ENCODE measurements around the gene IFNL3.
A peak's percentile ranks its signal among the peaks of the same experiment; 100 is the strongest.
"Not testable (repeated sequence)": the region's sequence is repeated elsewhere in the genome, so short reads cannot be mapped to it uniquely, and the experiment has no call there.

IFNL3 gene

DNA sequence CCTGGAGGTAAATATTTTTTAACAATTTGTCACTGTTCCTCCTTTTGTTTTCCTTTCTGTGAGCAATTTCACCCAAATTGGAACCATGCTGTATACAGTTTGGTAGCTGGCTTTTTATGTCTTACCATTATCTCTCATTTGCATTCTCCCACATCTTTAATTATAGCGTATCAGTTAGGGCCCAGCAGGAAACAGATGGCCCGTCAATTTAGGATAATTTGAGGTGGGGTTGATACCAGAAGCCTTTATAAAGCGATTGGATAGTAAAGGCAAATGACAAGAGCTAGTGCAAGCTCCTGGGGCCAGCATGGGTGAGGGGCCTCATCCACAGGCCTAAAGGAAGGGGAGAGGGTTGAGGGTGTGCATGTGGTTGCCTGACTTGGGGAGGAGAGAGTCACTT lies 7.7 kb upstream of the IFNL3 start:
- no peak for DNase-seq

DNA sequence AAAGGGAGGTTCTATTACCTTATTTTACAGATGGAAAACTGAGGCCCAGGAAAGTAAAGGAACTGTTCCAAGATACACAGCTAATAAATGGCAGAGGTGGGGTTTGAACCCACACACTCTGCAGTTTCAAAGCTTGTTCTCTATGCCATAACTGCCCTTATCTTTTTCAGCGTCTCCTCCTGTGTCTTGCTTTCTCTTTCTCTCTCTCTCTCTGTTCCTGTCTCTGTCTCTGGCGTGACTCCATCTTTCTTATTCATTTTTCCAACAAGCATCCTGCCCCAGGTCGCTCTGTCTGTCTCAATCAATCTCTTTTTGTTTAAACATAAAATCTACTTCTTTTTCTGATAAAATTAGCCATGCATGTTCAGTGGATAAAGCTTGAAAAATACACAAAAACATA lies 7.0 kb upstream of the IFNL3 start:
- DNase-seq = no peak

DNA sequence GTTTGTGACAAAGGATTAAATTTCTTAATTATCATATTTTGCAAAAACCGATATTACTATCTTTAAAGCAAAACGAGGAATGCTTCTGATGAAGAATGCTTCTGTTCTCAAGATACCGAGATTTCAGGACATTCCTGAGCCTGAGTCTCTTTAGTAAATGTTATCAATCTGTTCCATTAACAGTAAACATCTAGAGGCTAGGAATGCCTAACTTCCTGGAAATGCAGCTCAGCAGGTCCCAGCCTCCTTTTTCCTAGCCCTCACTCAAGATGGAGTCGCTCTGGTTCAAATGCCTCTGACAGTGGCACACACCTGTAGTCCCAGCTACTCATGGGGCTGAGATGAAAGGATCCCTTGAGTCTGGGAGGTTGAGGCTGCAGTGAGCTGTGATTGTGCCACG lies 6.3 kb upstream of the IFNL3 start:
- no peak for DNase-seq

DNA sequence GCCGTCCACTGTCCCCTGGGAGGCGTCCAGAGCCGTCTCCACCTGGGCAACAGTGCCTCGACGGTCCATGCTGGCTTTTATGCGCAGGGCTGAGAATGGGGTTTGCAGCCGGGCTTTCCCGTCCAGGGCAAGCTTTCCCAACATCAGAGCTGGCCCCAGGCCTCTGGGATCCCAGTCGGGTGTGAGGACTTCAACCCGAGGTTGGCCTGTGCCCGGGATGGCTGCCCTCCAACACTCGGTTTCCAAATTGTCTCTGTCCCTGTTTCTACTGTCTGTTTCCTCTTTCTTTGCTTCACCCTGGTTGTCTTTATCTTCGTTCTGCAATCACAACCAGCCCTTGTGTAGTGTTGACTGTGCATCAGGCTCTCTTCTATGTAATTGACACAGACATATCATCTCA lies 4.0 kb upstream of the IFNL3 start, which contains the start of gene IFNL4:
Gene IFNL4 (minus strand): TSS at position 51 of the 400 bp plus-strand sequence.
- no peak for DNase-seq

- no peak for DNase-seq
Observed at GRCh38 chr19:39247701-39248664, 3.2 kb upstream of the IFNL3 start.

DNA sequence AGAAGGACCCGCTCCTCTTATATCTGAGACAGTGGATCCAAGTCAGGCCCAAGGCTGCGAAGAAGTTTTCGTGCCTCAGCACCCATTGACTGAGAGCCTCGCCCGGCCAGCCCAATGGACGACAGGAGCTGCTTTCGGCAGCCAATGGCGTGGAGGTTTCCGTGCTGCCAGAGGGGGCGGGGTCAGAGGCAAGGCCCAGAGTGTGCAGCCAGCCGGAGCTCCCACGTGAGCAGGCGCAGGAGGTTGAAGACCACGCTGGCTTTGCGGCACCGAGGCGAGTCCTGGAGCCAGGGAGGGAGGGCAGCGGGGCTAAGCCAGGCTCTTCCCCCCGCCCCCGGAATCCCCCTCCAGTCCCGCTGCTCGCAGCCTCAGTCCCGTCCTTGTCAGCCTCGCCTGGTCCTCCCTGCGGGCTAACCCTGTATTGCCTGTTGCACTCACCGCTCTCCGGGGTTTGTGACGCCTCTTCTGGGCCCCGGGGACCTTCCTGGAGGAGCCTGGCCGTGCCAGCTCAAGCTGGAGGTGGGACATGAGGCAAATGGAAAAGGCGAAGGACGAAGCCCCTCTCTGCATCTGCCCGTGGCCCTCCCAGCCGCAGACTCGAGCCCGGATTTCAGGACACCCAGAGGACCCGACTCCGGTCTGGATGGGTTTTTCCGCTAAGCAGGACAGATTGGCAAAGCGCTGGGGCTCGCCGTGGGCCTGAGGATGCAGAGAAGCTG lies 2.3 kb upstream of the IFNL3 start:
- DNase-seq = peak; percentile 29 to 41

GRCh38 chr19:39245166-39245565 lies 360 bp upstream of the IFNL3 start:
- not testable (repeated sequence) for DNase-seq

DNA sequence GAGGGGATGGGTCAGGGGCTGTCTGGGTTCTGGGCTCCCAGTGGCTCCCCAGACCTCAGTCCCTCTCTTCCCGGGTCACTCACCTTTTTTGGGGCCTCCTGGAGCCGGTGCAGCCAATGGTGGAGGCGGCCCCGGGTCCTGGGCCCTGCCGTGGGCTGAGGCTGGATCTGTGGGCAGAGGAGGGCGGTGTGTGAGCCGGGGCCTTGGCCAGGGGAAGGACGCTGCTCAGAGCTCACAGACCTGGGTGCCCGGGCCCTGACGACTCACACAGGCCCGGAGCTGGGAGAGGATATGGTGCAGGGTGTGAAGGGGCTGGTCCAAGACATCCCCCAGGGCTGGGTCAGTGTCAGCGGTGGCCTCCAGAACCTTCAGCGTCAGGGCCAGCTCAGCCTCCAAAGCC lies 1.1 kb downstream of the IFNL3 start:
- not testable (repeated sequence) for DNase-seq

DNA sequence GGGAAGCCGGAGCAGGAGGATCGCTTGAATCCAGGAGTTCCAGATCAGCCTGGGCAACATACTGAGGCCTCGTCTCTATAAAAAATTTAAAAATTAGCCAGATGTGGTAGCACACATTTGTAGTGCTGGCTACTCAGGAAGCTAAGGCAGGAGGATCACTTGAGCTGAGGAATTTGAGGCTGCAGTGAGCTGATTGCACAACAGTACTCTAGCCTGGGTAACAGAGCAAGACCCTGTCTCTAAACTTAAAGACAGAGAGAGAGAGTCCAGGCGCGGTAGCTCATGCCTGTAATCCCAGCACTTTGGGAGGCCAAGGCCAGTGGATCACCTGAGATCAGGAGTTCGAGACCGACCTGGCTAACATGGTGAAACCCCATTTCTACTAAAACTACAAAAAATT lies 4.4 kb downstream of the IFNL3 start:
- no peak for DNase-seq

DNA sequence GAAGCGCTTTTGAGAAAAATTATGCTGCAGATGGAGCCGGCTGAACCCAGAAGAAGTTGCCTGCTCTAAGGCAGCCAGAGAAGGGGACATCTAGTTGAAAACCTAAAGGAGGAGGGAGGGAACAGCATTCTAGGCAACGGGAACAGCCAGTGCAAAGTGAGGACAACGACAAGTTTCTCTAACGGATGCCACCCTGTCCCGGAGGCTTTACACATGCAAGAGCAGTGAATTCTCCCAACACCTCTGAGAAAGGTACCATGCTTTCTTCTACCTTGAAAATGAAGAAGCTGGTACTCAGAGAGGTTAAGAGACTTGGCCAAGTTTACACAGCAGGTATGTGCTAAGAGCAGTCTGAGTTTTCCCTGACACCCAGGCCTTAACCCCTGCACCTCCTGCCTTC lies 5.9 kb downstream of the IFNL3 start:
- DNase-seq = no peak

DNA sequence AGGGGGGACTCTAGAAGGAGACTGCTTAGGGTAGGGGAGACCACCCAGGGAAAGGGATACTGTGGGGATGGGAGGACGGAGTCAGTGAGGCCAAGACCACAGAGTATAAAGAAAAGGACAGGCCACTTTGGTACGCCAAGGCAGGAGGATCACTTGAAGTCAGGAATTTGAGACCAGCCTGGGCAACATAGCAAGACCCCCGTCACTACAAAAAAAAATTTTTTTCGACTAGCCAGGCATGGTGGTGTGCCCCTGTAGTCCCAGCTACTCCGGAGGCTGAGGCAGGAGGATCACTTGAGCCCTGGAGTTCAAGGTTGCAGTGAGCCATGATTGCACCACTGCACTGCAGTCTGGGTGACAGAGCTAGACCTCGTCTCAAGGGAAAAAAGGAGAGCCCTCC lies 6.6 kb downstream of the IFNL3 start:
- no peak for DNase-seq

- DNase-seq = no peak
Observed at GRCh38 chr19:39237200-39238184, 7.3 kb downstream of the IFNL3 start.

- DNase-seq = no peak
Observed at GRCh38 chr19:39236527-39236926, 8.3 kb downstream of the IFNL3 start.

DNA sequence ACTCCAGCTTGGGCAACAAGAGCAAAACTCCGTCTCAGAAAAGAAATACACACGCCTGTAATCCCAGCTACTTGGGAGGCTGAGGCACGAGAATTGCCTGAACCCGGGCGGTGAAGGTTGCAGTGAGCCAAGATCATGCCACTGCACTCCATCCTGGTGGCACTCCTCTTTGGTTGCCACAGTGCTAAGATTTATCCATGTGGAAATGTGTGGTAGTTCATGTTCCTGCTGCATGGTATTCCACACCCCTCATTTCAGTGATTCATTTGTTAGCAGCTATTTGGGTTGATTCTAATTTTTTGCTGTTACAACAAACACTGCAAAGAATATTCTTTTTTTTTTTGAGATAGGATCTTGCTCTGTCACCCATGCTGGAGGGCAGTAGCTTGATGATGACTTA lies 12.1 kb downstream of the IFNL3 start:
- DNase-seq = no peak

- DNase-seq = no peak
Observed at GRCh38 chr19:39230096-39230764, 14.6 kb downstream of the IFNL3 start.

DNA sequence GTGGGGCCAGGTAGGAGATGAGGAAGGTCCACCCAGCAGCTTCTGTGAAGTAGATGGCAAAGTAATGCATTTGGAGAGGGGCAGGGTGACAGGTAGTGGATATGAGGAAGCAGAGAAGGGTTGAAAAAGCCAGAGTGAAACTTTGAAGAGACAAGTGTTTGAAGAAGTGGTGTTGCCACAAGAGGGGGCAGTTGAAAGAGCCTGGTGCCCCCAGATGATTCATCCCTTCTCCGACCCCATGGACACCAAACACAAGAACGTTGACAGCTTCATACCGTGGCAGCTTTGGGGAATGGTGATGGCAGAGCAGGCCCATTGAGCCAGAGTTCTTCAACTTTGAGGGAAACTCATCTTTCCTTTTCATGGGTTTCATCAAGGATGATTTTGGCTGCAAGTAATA lies 19.9 kb downstream of the IFNL3 start:
- DNase-seq = no peak

GRCh38 chr19:39223703-39224279 lies 21.0 kb downstream of the IFNL3 start:
- no peak for DNase-seq

- not testable (repeated sequence) for DNase-seq
Observed at GRCh38 chr19:39219108-39219507, 25.7 kb downstream of the IFNL3 start.

- no peak for DNase-seq
Observed at GRCh38 chr19:39218230-39219007, 26.4 kb downstream of the IFNL3 start.

DNA sequence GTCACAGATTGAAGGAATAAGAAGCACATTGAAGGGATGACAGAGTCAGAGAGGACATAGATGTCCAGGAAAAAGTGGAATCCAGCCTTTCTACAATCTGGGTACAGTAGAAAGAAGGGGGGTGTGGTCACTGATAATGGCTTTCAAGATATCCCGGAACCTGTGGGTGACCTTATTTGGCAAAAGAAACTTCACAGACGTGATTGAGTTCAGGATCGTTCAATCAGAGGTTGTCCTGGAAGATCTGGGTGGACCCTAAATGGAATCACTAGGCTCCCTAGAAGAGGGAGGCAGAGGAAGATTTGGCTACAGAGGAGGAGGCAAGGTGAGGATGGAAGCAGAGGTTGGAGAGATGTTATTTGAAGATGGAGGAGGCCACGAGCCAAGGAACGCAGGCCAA lies 27.7 kb downstream of the IFNL3 start:
- no peak for DNase-seq

GRCh38 chr19:39215323-39215722 lies 29.5 kb downstream of the IFNL3 start:
- not testable (repeated sequence) for DNase-seq
